DMS153 (cell line): ENCODE data around the gene GOLGA6L7.
"Not testable (repeated sequence)": the region's sequence is repeated elsewhere in the genome, so short reads cannot be mapped to it uniquely, and the experiment has no call there.

ENCODE experiments used
- DNase-seq: peaks from one replicate; lab custom pipeline; 2025; lab: John Stamatoyannopoulos, UW

The GOLGA6L7 gene

GRCh38 chr15:28848521-28848920 is at the start of gene GOLGA6L7:
Gene GOLGA6L7, minus strand, starts transcription at chr15:28848644. Its CDS starts 95 bp downstream, at chr15:28848549.
- DNase-seq: not testable (repeated sequence)

- DNase-seq: no peak
Observed at GRCh38 chr15:28897861-28898585, 49.6 kb upstream of the GOLGA6L7 start.

GRCh38 chr15:28896951-28897350 is 48.5 kb upstream of the GOLGA6L7 start:
- no peak for DNase-seq

GRCh38 chr15:28895566-28895965 is 47.1 kb upstream of the GOLGA6L7 start:
- no peak for DNase-seq

- DNase-seq: no peak
Observed at GRCh38 chr15:28895146-28895545, 46.7 kb upstream of the GOLGA6L7 start.

GRCh38 chr15:28894631-28895030 is 46.2 kb upstream of the GOLGA6L7 start:
- no peak for DNase-seq

GRCh38 chr15:28892789-28893610 is 44.6 kb upstream of the GOLGA6L7 start:
- DNase-seq: no peak

GRCh38 chr15:28891588-28891987 is 43.1 kb upstream of the GOLGA6L7 start:
- no peak for DNase-seq

GRCh38 chr15:28890711-28891495 is 42.5 kb upstream of the GOLGA6L7 start:
- DNase-seq: no peak

GRCh38 chr15:28890291-28890690 is 41.8 kb upstream of the GOLGA6L7 start:
- DNase-seq: not testable (repeated sequence)

GRCh38 chr15:28889871-28890270 is 41.4 kb upstream of the GOLGA6L7 start:
- not testable (repeated sequence) for DNase-seq

GRCh38 chr15:28889346-28889745 is 40.9 kb upstream of the GOLGA6L7 start:
- DNase-seq: no peak

GRCh38 chr15:28888900-28889299 is 40.5 kb upstream of the GOLGA6L7 start:
- no peak for DNase-seq

GRCh38 chr15:28888302-28888894 is 40.0 kb upstream of the GOLGA6L7 start:
- no peak for DNase-seq

- DNase-seq: no peak
Observed at GRCh38 chr15:28887339-28888174, 39.1 kb upstream of the GOLGA6L7 start.

GRCh38 chr15:28886431-28887338 is 38.2 kb upstream of the GOLGA6L7 start:
- DNase-seq: no peak

GRCh38 chr15:28885630-28886430 is 37.4 kb upstream of the GOLGA6L7 start, which contains the start of gene APBA2:
Gene APBA2, plus strand, starts transcription at chr15:28885974. Its CDS starts 167,911 bp downstream, at chr15:29053885.
- no peak for DNase-seq

GRCh38 chr15:28885128-28885629 is 36.7 kb upstream of the GOLGA6L7 start:
- no peak for DNase-seq
